Measurements from ENCODE around the gene CTIF. TPM values are rescaled to one million over a fixed set of nuclear protein-coding genes. Genes with fewer than 3 reads are reported as not detected.

The CTIF gene
- total RNA-seq, 2 donors from 2014 or later = 6.1 to 7.3 TPM

GRCh38 chr18:48838166-48838775 lies 299.4 kb downstream of the CTIF start:
- no peaks in the 10 kb centered on the region for H3K9me3 ChIP-seq (ENCODE audit: control insufficient read depth, low read length, poor library complexity, severe bottlenecking)
- DNase-seq (no peak), ATAC-seq (no peak)
- Mint-ChIP-seq H3K4me3 (no peak overlapping the region), H3K4me1 (peaks cover 63% of the 10 kb centered on the region), H3K27me3 (no peaks in the 10 kb centered on the region), H3K36me3 (ENCODE audit: low read depth) (no peaks in the 10 kb centered on the region), H3K27ac (peak overlapping the region; percentile 98)

GRCh38 chr18:48838921-48839818 lies 300.3 kb downstream of the CTIF start:
- H3K27ac Mint-ChIP-seq = peak overlapping the region; percentile 98
- DNase-seq = no peak
- peak overlapping the region; percentile 88 for H3K4me3 Mint-ChIP-seq
- H3K9me3 ChIP-seq (ENCODE audit: control insufficient read depth, low read length, poor library complexity, severe bottlenecking) = no peaks in the 10 kb centered on the region
- H3K27me3 Mint-ChIP-seq = no peaks in the 10 kb centered on the region
- peaks cover 65% of the 10 kb centered on the region for H3K4me1 Mint-ChIP-seq
- no peaks in the 10 kb centered on the region for H3K36me3 Mint-ChIP-seq (ENCODE audit: low read depth)
- no peak for ATAC-seq

GRCh38 chr18:48839819-48840490 lies 301.1 kb downstream of the CTIF start:
- H3K36me3 Mint-ChIP-seq (ENCODE audit: low read depth) = no peaks in the 10 kb centered on the region
- peak overlapping the region; percentile 98 for H3K27ac Mint-ChIP-seq
- H3K4me1 Mint-ChIP-seq = peaks cover 61% of the 10 kb centered on the region
- no peaks in the 10 kb centered on the region for H3K9me3 ChIP-seq (ENCODE audit: control insufficient read depth, low read length, poor library complexity, severe bottlenecking)
- ATAC-seq (no peak), DNase-seq (no peak)
- H3K27me3 Mint-ChIP-seq = no peaks in the 10 kb centered on the region
- no peak overlapping the region for H3K4me3 Mint-ChIP-seq

- peaks cover 55% of the 10 kb centered on the region for H3K4me1 Mint-ChIP-seq
- H3K4me3 Mint-ChIP-seq = no peak overlapping the region
- peak overlapping the region; percentile 98 for H3K27ac Mint-ChIP-seq
- no peaks in the 10 kb centered on the region for H3K9me3 ChIP-seq (ENCODE audit: control insufficient read depth, low read length, poor library complexity, severe bottlenecking)
- no peaks in the 10 kb centered on the region for H3K36me3 Mint-ChIP-seq (ENCODE audit: low read depth)
- ATAC-seq (no peak), DNase-seq (no peak)
- H3K27me3 Mint-ChIP-seq = no peaks in the 10 kb centered on the region
Observed at GRCh38 chr18:48840491-48840877, 301.7 kb downstream of the CTIF start.

GRCh38 chr18:48841381-48842258 lies 302.8 kb downstream of the CTIF start:
- DNase-seq (no peak), ATAC-seq (no peak)
- peaks cover 48% of the 10 kb centered on the region for H3K4me1 Mint-ChIP-seq
- H3K4me3 Mint-ChIP-seq = peak overlapping the region; percentile 10
- no peaks in the 10 kb centered on the region for H3K36me3 Mint-ChIP-seq (ENCODE audit: low read depth)
- no peaks in the 10 kb centered on the region for H3K27me3 Mint-ChIP-seq
- H3K27ac Mint-ChIP-seq = peak overlapping the region; percentile 98
- H3K9me3 ChIP-seq (ENCODE audit: control insufficient read depth, low read length, poor library complexity, severe bottlenecking) = no peaks in the 10 kb centered on the region

GRCh38 chr18:48842259-48843061 lies 303.6 kb downstream of the CTIF start:
- peak overlapping the region; percentile 98 for H3K27ac Mint-ChIP-seq
- peak overlapping the region; percentile 70 for H3K4me3 Mint-ChIP-seq
- no peaks in the 10 kb centered on the region for H3K27me3 Mint-ChIP-seq
- H3K9me3 ChIP-seq (ENCODE audit: control insufficient read depth, low read length, poor library complexity, severe bottlenecking) = no peaks in the 10 kb centered on the region
- H3K36me3 Mint-ChIP-seq (ENCODE audit: low read depth) = no peaks in the 10 kb centered on the region
- peak in 1 of 3 donors; percentile 44 for DNase-seq
- peak; percentile 89 for ATAC-seq
- H3K4me1 Mint-ChIP-seq = peaks cover 44% of the 10 kb centered on the region

GRCh38 chr18:48843162-48843561 lies 304.3 kb downstream of the CTIF start:
- Mint-ChIP-seq H3K27ac (peak overlapping the region; percentile 98), H3K4me3 (peak overlapping the region; percentile 16), H3K27me3 (no peaks in the 10 kb centered on the region), H3K4me1 (peaks cover 39% of the 10 kb centered on the region), H3K36me3 (ENCODE audit: low read depth) (no peaks in the 10 kb centered on the region)
- ATAC-seq (peak; percentile 16), DNase-seq (no peak)
- H3K9me3 ChIP-seq (ENCODE audit: control insufficient read depth, low read length, poor library complexity, severe bottlenecking) = no peaks in the 10 kb centered on the region

- no peak for ATAC-seq
- no peaks in the 10 kb centered on the region for H3K9me3 ChIP-seq (ENCODE audit: control insufficient read depth, low read length, poor library complexity, severe bottlenecking)
- H3K36me3 Mint-ChIP-seq (ENCODE audit: low read depth) = no peaks in the 10 kb centered on the region
- H3K4me3 Mint-ChIP-seq = peak overlapping the region; percentile 16
- H3K4me1 Mint-ChIP-seq = peaks cover 38% of the 10 kb centered on the region
- no peak for DNase-seq
- H3K27ac Mint-ChIP-seq = peak overlapping the region; percentile 98
- no peaks in the 10 kb centered on the region for H3K27me3 Mint-ChIP-seq
Observed at GRCh38 chr18:48843596-48843995, 304.8 kb downstream of the CTIF start.

- ATAC-seq (no peak), DNase-seq (no peak)
- H3K4me3 Mint-ChIP-seq = no peak overlapping the region
- peak overlapping the region; percentile 98 for H3K27ac Mint-ChIP-seq
- H3K4me1 Mint-ChIP-seq = peaks cover 32% of the 10 kb centered on the region
- no peaks in the 10 kb centered on the region for H3K9me3 ChIP-seq (ENCODE audit: control insufficient read depth, low read length, poor library complexity, severe bottlenecking)
- no peaks in the 10 kb centered on the region for H3K27me3 Mint-ChIP-seq
- H3K36me3 Mint-ChIP-seq (ENCODE audit: low read depth) = no peaks in the 10 kb centered on the region
Observed at GRCh38 chr18:48844271-48844670, 305.4 kb downstream of the CTIF start.

- peak overlapping the region; percentile 2 for H3K4me3 Mint-ChIP-seq
- H3K36me3 Mint-ChIP-seq (ENCODE audit: low read depth) = no peaks in the 10 kb centered on the region
- no peaks in the 10 kb centered on the region for H3K27me3 Mint-ChIP-seq
- ATAC-seq (no peak), DNase-seq (no peak)
- peaks cover 23% of the 10 kb centered on the region for H3K4me1 Mint-ChIP-seq
- H3K27ac Mint-ChIP-seq = peak overlapping the region; percentile 98
- no peaks in the 10 kb centered on the region for H3K9me3 ChIP-seq (ENCODE audit: control insufficient read depth, low read length, poor library complexity, severe bottlenecking)
Observed at GRCh38 chr18:48845174-48845573, 306.3 kb downstream of the CTIF start.

- H3K4me1 Mint-ChIP-seq = peaks cover 21% of the 10 kb centered on the region
- H3K27ac Mint-ChIP-seq = no peak overlapping the region
- H3K36me3 Mint-ChIP-seq (ENCODE audit: low read depth) = no peaks in the 10 kb centered on the region
Observed at GRCh38 chr18:48846423-48846932, 307.6 kb downstream of the CTIF start.

More at GRCh38 chr18:48846423-48846932, 307.6 kb downstream of the CTIF start:
- no peak for ATAC-seq
- no peaks in the 10 kb centered on the region for H3K9me3 ChIP-seq (ENCODE audit: control insufficient read depth, low read length, poor library complexity, severe bottlenecking)
- Mint-ChIP-seq H3K4me3 (no peak overlapping the region), H3K27me3 (no peaks in the 10 kb centered on the region)
- DNase-seq = no peak

All from T-helper 17 cell (primary cell).